GM12878 (cell line): ENCODE results near the gene BHLHE23.

ENCODE experiments used
- BHLHE40 ChIP-seq, 2 experiments: fragments of 450-650 bp in 1 of 2; IDR thresholded peaks; 2 replicates each; pipeline ENCODE4 v1.6.1; 2011 to 2017; ENCODE audit warnings: low read depth in 2 of 2, borderline replicate concordance in 1 of 2, improper control_type of control experiment in 1 of 2, low read length in 1 of 2, mild to moderate bottlenecking in 1 of 2
- EP300 ChIP-seq, 2 experiments: fragments of 150-350 bp in 1 of 2; IDR thresholded peaks; 2 replicates each; pipeline ENCODE4 v1.6.1; 2011 to 2012; ENCODE audit warnings: low read depth in 2 of 2, low read length in 2 of 2, borderline replicate concordance in 1 of 2, improper control_type of control experiment in 1 of 2, inconsistent platforms in 1 of 2; ENCODE audit not compliant: control insufficient read depth in 1 of 2
- HDAC2 ChIP-seq: fragments of 200-600 bp; sonication (generic); IDR thresholded peaks from 2 replicates; pipeline ENCODE4 v1.6.1; 2017
- MEF2A ChIP-seq: IDR thresholded peaks from 2 replicates; pipeline ENCODE4 v1.6.1; 2011; ENCODE audit warnings: low read depth, mild to moderate bottlenecking, low read length, moderate library complexity; ENCODE audit not compliant: insufficient read depth
- POLR2A ChIP-seq: IDR thresholded peaks from 2 replicates; pipeline ENCODE4 v1.6.1; 2011; ENCODE audit warnings: low read depth, mild to moderate bottlenecking, low read length
- POLR2AphosphoS5 ChIP-seq: IDR thresholded peaks from 2 replicates; pipeline ENCODE4 v1.6.1; 2011; ENCODE audit warnings: mild to moderate bottlenecking, low read length, inconsistent platforms
- RCOR1 ChIP-seq: conservative IDR thresholded peaks from 2 replicates; pipeline ENCODE4 v1.6.1; 2012; ENCODE audit warnings: low read depth, low read length, improper control_type of control experiment
- SREBF2 ChIP-seq: IDR thresholded peaks from 2 replicates; pipeline ENCODE4 v1.6.1; 2012; ENCODE audit warnings: mild to moderate bottlenecking, low read length
- ZNF274 ChIP-seq: IDR thresholded peaks from one replicate; pipeline ENCODE4 v1.8.0; 2011; ENCODE audit not compliant: insufficient read length, insufficient read depth
- TF ChIP-seq, protein P1 (sequence below), 3 experiments: IDR thresholded peaks in 2 of 3; conservative IDR thresholded peaks in 1 of 3; 2 replicates each; pipeline ENCODE4 v1.5.1; 2011; ENCODE audit warnings: low read depth in 3 of 3, low read length in 3 of 3, mild to moderate bottlenecking in 3 of 3, control low read depth in 2 of 3, moderate library complexity in 2 of 3, inconsistent platforms in 1 of 3, mixed read lengths in 1 of 3; ENCODE audit not compliant: control insufficient read depth in 2 of 3, insufficient read depth in 1 of 3; ENCODE audit errors: extremely low read depth in 1 of 3
- TF ChIP-seq, protein P2 (sequence below): IDR thresholded peaks from 2 replicates; pipeline ENCODE4 v1.6.1; 2011; ENCODE audit warnings: low read depth, low read length, improper control_type of control experiment, borderline replicate concordance

DNA sequence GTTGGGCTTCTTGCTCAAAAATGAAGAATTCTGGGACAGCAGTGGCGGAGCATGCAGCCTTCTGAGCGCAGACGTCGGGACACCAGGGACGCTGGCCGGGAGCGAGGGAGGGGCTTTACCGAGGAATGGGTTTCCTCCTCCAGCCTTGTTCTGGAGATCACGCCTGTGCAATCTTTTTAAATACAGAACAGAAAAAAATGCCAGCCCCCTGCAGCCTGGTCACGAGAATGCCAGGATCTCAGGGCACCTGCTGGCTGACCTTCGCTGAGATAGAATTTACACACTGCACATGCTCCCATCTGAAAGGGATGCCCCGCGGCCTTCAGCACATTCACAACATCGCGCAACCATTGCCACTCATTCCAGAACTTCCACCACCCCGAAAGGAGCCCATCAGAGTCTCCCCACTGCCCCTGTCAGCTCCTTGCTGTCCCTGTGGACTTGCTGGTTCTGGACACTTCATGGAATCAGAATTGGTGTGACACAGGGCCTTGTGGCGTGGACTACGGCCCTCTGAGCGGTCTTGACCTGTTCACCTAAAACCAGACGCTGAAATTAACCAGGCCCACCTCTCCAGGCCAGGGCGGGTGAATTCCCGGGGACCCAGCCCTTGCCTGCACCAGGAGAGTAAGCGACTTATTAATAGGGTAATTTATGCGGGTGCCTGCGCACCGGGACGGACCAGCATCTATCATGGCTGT lies 20.6 kb upstream of the BHLHE23 start:
- no peak for TF ChIP-seq POLR2A
- TF ChIP-seq SREBF2, result no peak
- TF ChIP-seq, protein P1, sequence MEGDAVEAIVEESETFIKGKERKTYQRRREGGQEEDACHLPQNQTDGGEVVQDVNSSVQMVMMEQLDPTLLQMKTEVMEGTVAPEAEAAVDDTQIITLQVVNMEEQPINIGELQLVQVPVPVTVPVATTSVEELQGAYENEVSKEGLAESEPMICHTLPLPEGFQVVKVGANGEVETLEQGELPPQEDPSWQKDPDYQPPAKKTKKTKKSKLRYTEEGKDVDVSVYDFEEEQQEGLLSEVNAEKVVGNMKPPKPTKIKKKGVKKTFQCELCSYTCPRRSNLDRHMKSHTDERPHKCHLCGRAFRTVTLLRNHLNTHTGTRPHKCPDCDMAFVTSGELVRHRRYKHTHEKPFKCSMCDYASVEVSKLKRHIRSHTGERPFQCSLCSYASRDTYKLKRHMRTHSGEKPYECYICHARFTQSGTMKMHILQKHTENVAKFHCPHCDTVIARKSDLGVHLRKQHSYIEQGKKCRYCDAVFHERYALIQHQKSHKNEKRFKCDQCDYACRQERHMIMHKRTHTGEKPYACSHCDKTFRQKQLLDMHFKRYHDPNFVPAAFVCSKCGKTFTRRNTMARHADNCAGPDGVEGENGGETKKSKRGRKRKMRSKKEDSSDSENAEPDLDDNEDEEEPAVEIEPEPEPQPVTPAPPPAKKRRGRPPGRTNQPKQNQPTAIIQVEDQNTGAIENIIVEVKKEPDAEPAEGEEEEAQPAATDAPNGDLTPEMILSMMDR (IDR thresholded peaks at IDR 0.05 in 2 of 3, conservative IDR thresholded peaks at IDR 0.05 in 1 of 3; ENCODE audit: control insufficient read depth in 2 of 3, extremely low read depth in 1 of 3, insufficient read depth in 1 of 3, low read depth in 3 of 3, low read length in 3 of 3), result no peak
- TF ChIP-seq, protein P2, sequence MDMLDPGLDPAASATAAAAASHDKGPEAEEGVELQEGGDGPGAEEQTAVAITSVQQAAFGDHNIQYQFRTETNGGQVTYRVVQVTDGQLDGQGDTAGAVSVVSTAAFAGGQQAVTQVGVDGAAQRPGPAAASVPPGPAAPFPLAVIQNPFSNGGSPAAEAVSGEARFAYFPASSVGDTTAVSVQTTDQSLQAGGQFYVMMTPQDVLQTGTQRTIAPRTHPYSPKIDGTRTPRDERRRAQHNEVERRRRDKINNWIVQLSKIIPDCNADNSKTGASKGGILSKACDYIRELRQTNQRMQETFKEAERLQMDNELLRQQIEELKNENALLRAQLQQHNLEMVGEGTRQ, result no peak
- no peak for TF ChIP-seq ZNF274
- no peak for TF ChIP-seq EP300 (IDR thresholded peaks at IDR 0.05; ENCODE audit: borderline replicate concordance in 1 of 2, control insufficient read depth in 1 of 2, low read depth in 2 of 2, low read length in 2 of 2)
- TF ChIP-seq HDAC2, result no peak
- TF ChIP-seq RCOR1, result no peak
- no peak for TF ChIP-seq BHLHE40 (IDR thresholded peaks at IDR 0.05; ENCODE audit: borderline replicate concordance in 1 of 2, low read depth in 2 of 2, low read length in 1 of 2)
- TF ChIP-seq MEF2A, result no peak
- no peak for TF ChIP-seq POLR2AphosphoS5
